Activated T-cell treated with anti-CD3 and anti-CD28 coated beads for 24 hours (primary cell): ENCODE measurements around the gene INSRR.

Experiments
- DNase-seq: peaks from one replicate; pipeline ENCODE4 v3.0.0-alpha.2; 2020; ENCODE audit warnings: low read depth

Gene INSRR

GRCh38 chr1:156804572-156805243 is 54.2 kb downstream of the INSRR start:
- DNase-seq = no peak

GRCh38 chr1:156804026-156804425 is 54.9 kb downstream of the INSRR start:
- DNase-seq = no peak

- no peak for DNase-seq
Measured at GRCh38 chr1:156803086-156803851, 55.6 kb downstream of the INSRR start.

- no peak for DNase-seq
Measured at GRCh38 chr1:156802421-156802935, 56.4 kb downstream of the INSRR start.

GRCh38 chr1:156801409-156802121 is 57.4 kb downstream of the INSRR start:
- DNase-seq = no peak

GRCh38 chr1:156797212-156797871 is 61.6 kb downstream of the INSRR start:
- peak; percentile 46 for DNase-seq

GRCh38 chr1:156796340-156797097 is 62.4 kb downstream of the INSRR start:
- DNase-seq = no peak

GRCh38 chr1:156795787-156796186 is 63.1 kb downstream of the INSRR start:
- DNase-seq = no peak

- no peak for DNase-seq
Measured at GRCh38 chr1:156795374-156795733, 63.6 kb downstream of the INSRR start.

GRCh38 chr1:156794506-156795373 is 64.2 kb downstream of the INSRR start:
- no peak for DNase-seq
